ENCODE data around the gene QDPR. TPM values are rescaled to one million over a fixed set of nuclear protein-coding genes. Genes with fewer than 3 reads are reported as not detected.

Gene QDPR
- total RNA-seq, 1 experiment from 2014 or later = 15.2 TPM

- in situ Hi-C loops (cut with HindIII; ENCODE audit: low pct_unique_long_range_greater_than_20kb, low sequenced_read_pairs) (no loop called here), intact Hi-C loops (cut with micrococcal nuclease; ENCODE audit: unreplicated experiment) (loop anchor here (5.0 to 10.0 kb wide), 3 partner anchors 87 to 1049 kb away; no protein-coding TSS in a partner anchor)
- POLR2A ChIA-PET = no interaction called here
- Histone ChIP-seq H3K9me3 (ENCODE audit: control insufficient read depth, insufficient read depth, low read depth, low read length) (no peaks in the 10 kb centered on the region), H3K4me3 (ENCODE audit: low read depth in 2 of 2, low read length in 2 of 2) (no peak overlapping the region), H3K4me1 (ENCODE audit: control insufficient read depth, insufficient read depth, low read length) (no peaks in the 10 kb centered on the region), H3K27me3 (ENCODE audit: control insufficient read depth, insufficient read depth, low read length) (no peaks in the 10 kb centered on the region), H3K27ac (ENCODE audit: low read length) (no peak overlapping the region), H3K36me3 (ENCODE audit: control insufficient read depth, insufficient read depth, low read length) (no peaks in the 10 kb centered on the region)
- ATAC-seq (no peak), DNase-seq (ENCODE audit: low read depth, low spot score) (no peak)
- BruUV-seq (replicated peaks) = no TSS peak
- CTCF ChIA-PET = no interaction called here
- TF ChIP-seq REST (IDR thresholded peaks at IDR 0.05; ENCODE audit: insufficient read depth in 1 of 2, low read depth in 2 of 2, low read length in 1 of 2) (no peak), POLR2AphosphoS5 (IDR thresholded peaks at IDR 0.05; ENCODE audit: low read depth, low read length) (no peak), CTCF (IDR thresholded peaks at IDR 0.05) (no peak), SIN3A (IDR thresholded peaks at IDR 0.05; ENCODE audit: borderline replicate concordance, insufficient read depth, low read depth, low read length) (no peak), TCF7L2 (IDR thresholded peaks at IDR 0.05; ENCODE audit: low read depth, low read length) (no peak)
These were observed 33.7 kb upstream of the QDPR start for GRCh38 chr4:17545374-17546140.

- POLR2A ChIA-PET = interaction anchor here (0.5 kb wide), 1 partner anchor 1928 kb away, joined by 9 read pairs; no protein-coding TSS in a partner anchor
- Histone ChIP-seq H3K27me3 (ENCODE audit: control insufficient read depth, insufficient read depth, low read length) (no peaks in the 10 kb centered on the region), H3K36me3 (ENCODE audit: control insufficient read depth, insufficient read depth, low read length) (no peaks in the 10 kb centered on the region), H3K4me1 (ENCODE audit: control insufficient read depth, insufficient read depth, low read length) (no peaks in the 10 kb centered on the region), H3K9me3 (ENCODE audit: control insufficient read depth, insufficient read depth, low read depth, low read length) (no peaks in the 10 kb centered on the region), H3K4me3 (ENCODE audit: low read depth in 2 of 2, low read length in 2 of 2) (no peak overlapping the region), H3K27ac (ENCODE audit: low read length) (no peak overlapping the region)
- no peak for DNase-seq (ENCODE audit: low read depth, low spot score)
- no peak for ATAC-seq
- no peak for TF ChIP-seq TCF7L2 (IDR thresholded peaks at IDR 0.05; ENCODE audit: low read depth, low read length)
- no peak for TF ChIP-seq SIN3A (IDR thresholded peaks at IDR 0.05; ENCODE audit: borderline replicate concordance, insufficient read depth, low read depth, low read length)
- TF ChIP-seq POLR2AphosphoS5 (IDR thresholded peaks at IDR 0.05; ENCODE audit: low read depth, low read length) = no peak
- no peak for TF ChIP-seq CTCF (IDR thresholded peaks at IDR 0.05)
- TF ChIP-seq REST (IDR thresholded peaks at IDR 0.05; ENCODE audit: insufficient read depth in 1 of 2, low read depth in 2 of 2, low read length in 1 of 2) = no peak
- CTCF ChIA-PET = no interaction called here
- intact Hi-C loops (cut with micrococcal nuclease; ENCODE audit: unreplicated experiment) = loop anchor here (5.0 to 10.0 kb wide), 3 partner anchors 87 to 1050 kb away; no protein-coding TSS in a partner anchor
- in situ Hi-C loops (cut with HindIII; ENCODE audit: low pct_unique_long_range_greater_than_20kb, low sequenced_read_pairs) = no loop called here
- BruUV-seq (replicated peaks) = no TSS peak
These were observed 32.9 kb upstream of the QDPR start for GRCh38 chr4:17544831-17545234.

Measured in Panc1 (cell line).